ENCODE data around the gene HYOU1. TPM values are rescaled to one million over a fixed set of nuclear protein-coding genes. Genes with fewer than 3 reads are reported as not detected.

The HYOU1 gene
- total RNA-seq, 4 donors from 2014 or later = 10.8 to 91.4 (median 61.2) TPM

DNA sequence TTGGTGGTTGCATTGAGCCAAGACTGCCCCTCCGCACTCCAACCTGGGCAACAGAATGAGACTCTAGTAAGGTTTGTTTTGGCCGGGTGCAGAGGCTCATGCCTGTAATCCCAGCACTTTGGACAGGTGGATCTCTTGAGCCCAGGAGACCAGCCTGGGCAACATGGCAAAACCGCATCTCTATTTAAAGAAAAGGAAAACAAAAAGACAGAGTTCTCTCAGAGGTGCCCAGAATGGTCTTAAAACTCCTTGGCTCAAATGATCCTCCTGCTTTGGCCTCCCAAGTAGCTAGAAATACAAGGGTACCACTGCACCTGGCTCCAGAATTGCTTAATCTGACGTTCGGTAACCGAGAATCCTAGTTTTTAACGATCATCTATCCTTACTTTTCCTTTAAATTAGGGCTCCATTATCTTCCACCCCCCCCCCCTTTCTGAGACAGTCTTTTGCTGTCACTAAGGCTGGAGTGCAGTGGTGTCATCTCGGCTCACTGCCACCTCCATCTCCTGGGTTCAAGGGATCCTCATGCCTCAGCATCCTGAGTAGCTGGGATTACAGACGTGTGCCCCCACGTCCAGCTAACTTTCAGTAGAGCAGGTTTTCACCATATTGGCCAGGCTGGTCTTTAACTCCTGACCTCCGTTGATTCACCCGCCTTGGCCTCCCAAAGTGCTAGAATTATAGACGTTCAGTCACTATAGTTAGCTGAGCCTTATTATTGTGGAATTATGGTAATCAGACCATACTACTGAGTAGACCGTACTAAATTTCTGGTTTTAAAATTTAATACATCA, 40.6 kb downstream of the HYOU1 start:
- Histone ChIP-seq H3K4me3 (no peak overlapping the region), H3K27ac (peak overlapping the region in 1 of 2 donors; percentile 89), H3K4me1 (peaks cover 4 to 13% of the 10 kb centered on the region in 2 donors), H3K9me3 (no peaks in the 10 kb centered on the region), H3K27me3 (no peaks in the 10 kb centered on the region), H3K36me3 (no peaks in the 10 kb centered on the region)
- no peak for DNase-seq
- TF ChIP-seq, protein P1, sequence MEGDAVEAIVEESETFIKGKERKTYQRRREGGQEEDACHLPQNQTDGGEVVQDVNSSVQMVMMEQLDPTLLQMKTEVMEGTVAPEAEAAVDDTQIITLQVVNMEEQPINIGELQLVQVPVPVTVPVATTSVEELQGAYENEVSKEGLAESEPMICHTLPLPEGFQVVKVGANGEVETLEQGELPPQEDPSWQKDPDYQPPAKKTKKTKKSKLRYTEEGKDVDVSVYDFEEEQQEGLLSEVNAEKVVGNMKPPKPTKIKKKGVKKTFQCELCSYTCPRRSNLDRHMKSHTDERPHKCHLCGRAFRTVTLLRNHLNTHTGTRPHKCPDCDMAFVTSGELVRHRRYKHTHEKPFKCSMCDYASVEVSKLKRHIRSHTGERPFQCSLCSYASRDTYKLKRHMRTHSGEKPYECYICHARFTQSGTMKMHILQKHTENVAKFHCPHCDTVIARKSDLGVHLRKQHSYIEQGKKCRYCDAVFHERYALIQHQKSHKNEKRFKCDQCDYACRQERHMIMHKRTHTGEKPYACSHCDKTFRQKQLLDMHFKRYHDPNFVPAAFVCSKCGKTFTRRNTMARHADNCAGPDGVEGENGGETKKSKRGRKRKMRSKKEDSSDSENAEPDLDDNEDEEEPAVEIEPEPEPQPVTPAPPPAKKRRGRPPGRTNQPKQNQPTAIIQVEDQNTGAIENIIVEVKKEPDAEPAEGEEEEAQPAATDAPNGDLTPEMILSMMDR (IDR thresholded peaks at IDR 0.05) = no peak
- TF ChIP-seq POLR2A (IDR thresholded peaks at IDR 0.05) = no peak
- intact Hi-C loops (cut with DNase I; ENCODE audit: low total_unique reads) = no loop called here

DNA sequence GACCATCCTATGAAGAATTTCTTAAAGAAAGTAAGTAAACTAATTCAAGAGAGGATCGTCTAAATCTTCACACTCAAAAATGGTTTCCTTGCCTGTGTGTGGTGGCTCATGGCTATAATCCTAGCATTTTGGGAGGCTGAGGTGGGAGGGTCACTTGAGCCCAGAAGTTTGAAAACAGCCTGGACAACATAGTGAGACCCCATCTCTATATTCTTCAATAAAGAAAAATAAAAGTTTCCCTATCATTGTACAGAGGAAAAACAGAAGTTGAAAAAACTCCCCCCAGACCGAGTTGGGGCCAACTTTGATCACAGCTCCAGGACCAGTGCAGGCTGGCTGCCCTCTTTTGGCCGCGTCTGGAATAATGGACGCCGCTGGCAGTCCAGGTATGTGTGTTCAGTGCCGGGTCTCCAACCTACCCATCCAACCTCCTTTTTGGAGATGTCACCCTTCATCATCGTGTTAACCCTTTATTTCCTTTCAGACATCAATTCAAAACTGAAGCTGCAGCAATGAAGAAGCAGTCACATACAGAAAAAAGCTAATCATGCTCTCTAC, 41.9 kb downstream of the HYOU1 start:
- Histone ChIP-seq H3K4me3 (no peak overlapping the region), H3K27me3 (no peaks in the 10 kb centered on the region), H3K36me3 (no peaks in the 10 kb centered on the region), H3K27ac (no peak overlapping the region), H3K9me3 (no peaks in the 10 kb centered on the region), H3K4me1 (peaks cover 0 to 5% of the 10 kb centered on the region in 2 donors)
- TF ChIP-seq, protein P1 (IDR thresholded peaks at IDR 0.05) = no peak
- TF ChIP-seq POLR2A (IDR thresholded peaks at IDR 0.05) = no peak
- intact Hi-C loops (cut with DNase I; ENCODE audit: low total_unique reads) = no loop called here
- DNase-seq = no peak

DNA sequence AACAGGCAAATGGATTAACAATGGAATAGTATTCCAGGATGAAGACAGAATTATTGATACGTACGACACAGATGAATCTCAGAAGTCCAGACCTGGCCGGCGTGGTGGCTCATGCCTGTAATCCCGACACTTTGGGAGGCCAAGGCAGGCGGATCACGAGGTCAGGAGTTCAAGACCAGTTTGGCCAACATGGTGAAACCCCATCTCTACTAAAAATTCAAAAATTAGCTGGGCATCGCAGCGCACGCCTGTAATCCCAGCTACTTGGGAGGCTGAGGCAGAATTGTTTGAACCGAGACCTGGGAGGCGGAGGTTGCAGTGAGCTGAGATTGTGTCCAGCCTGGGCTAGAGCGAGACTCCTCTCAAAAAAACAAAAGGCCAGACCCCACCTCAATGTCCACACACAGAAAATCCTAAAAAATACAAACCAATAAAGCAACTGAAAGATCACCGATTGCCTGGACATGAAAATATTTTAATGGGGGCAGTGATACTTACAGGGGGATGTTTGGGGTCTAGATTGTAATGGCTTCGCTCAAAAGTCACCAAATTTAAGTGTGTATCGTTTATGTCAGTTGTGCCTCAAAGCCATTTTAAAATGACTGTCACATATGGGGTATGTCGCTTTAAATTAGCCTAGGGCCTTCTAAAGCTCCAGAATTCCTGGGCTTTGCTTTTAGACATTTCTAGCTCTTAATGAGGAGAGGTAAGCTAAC, 42.6 kb downstream of the HYOU1 start:
- no peak overlapping the region for H3K27ac ChIP-seq
- H3K9me3 ChIP-seq = no peaks in the 10 kb centered on the region
- H3K36me3 ChIP-seq = no peaks in the 10 kb centered on the region
- intact Hi-C loops (cut with DNase I; ENCODE audit: low total_unique reads) = no loop called here
- DNase-seq = no peak
- H3K27me3 ChIP-seq = no peaks in the 10 kb centered on the region
- H3K4me3 ChIP-seq = no peak overlapping the region
- no peak for TF ChIP-seq POLR2A (IDR thresholded peaks at IDR 0.05)
- TF ChIP-seq, protein P1 (IDR thresholded peaks at IDR 0.05) = no peak
- no peaks in the 10 kb centered on the region for H3K4me1 ChIP-seq

DNA sequence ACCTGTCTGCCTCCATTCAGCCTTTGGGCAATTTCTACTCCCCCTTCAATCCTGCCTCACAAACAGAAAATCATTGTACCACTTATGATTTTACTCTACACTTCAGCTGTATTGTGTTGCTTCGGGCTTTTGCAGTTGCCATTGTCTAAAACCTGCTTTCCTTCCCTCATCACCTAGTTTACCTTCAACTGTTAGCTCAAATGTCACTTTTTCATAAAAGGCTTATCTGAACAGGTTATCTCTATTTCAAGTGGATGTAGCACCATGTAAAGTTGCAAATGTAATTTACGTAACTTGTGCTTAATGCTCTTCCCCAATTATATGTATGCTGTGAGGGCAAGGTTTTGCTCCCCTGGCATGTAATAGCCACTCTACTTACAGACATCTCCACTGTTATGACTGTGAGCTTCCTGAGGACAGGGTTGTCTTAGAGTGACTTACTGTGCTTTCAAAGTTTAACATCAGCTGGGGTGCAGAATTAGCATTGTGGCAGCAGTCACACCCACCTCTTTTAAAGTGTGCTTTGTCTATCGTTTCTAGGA, 44.3 kb downstream of the HYOU1 start:
- TF ChIP-seq POLR2A (IDR thresholded peaks at IDR 0.05) = no peak
- TF ChIP-seq, protein P1 (IDR thresholded peaks at IDR 0.05) = no peak
- Histone ChIP-seq H3K27me3 (no peaks in the 10 kb centered on the region), H3K27ac (no peak overlapping the region), H3K9me3 (no peaks in the 10 kb centered on the region), H3K4me1 (no peaks in the 10 kb centered on the region), H3K4me3 (no peak overlapping the region), H3K36me3 (no peaks in the 10 kb centered on the region)
- intact Hi-C loops (cut with DNase I; ENCODE audit: low total_unique reads) = no loop called here
- DNase-seq = no peak

All from uterus (tissue), 4 donors.